Mesendoderm (in vitro differentiated cells): ENCODE results near the gene DBH.
"Not testable (repeated sequence)": the region's sequence is repeated elsewhere in the genome, so short reads cannot be mapped to it uniquely, and the experiment has no call there.

Experiments used
- DNase-seq: peaks from one replicate; pipeline ENCODE4 v3.0.0; 2013
- H2AK5ac ChIP-seq: 2 replicates; pipeline ENCODE4 v1.6.1; 2013; ENCODE audit warnings: low read length, inconsistent platforms
- H2BK120ac ChIP-seq: 2 replicates; pipeline ENCODE4 v1.6.1; 2013; ENCODE audit warnings: low read depth, mild to moderate bottlenecking, low read length, moderate library complexity, mixed read lengths
- H2BK15ac ChIP-seq: replicated peaks from 2 replicates; pipeline ENCODE4 v1.6.1; 2013; ENCODE audit warnings: low read depth, mild to moderate bottlenecking, moderate library complexity
- H2BK5ac ChIP-seq: 2 replicates; pipeline ENCODE4 v1.6.1; 2013; ENCODE audit warnings: low read length, inconsistent platforms
- H3K18ac ChIP-seq: 2 replicates; pipeline ENCODE4 v1.6.1; 2013; ENCODE audit warnings: mild to moderate bottlenecking, low read length, mixed read lengths
- H3K23ac ChIP-seq: one replicate; pipeline ENCODE4 v1.6.1; 2013; ENCODE audit warnings: low read length
- H3K27ac ChIP-seq: 2 replicates; pipeline ENCODE4 v1.5.1; 2013; ENCODE audit warnings: low read depth, mild to moderate bottlenecking, inconsistent platforms, low read length, moderate library complexity
- H3K27me3 ChIP-seq: 2 replicates; pipeline ENCODE4 v1.6.1; 2013; ENCODE audit warnings: low read length, control low read depth, mild to moderate bottlenecking, inconsistent platforms; ENCODE audit not compliant: insufficient read depth, poor library complexity
- H3K36me3 ChIP-seq: 2 replicates; pipeline ENCODE4 v1.6.1; 2013; ENCODE audit warnings: low read length, inconsistent platforms; ENCODE audit not compliant: control insufficient read depth, insufficient read depth
- H3K4ac ChIP-seq: one replicate; pipeline ENCODE4 v1.6.1; 2013; ENCODE audit warnings: low read depth, mild to moderate bottlenecking, low read length, moderate library complexity
- H3K4me1 ChIP-seq: 2 replicates; pipeline ENCODE4 v1.6.1; 2013; ENCODE audit warnings: low read depth, low read length, inconsistent platforms; ENCODE audit not compliant: control insufficient read depth
- H3K4me2 ChIP-seq: 2 replicates; pipeline ENCODE4 v1.6.1; 2013; ENCODE audit warnings: low read length
- H3K4me3 ChIP-seq: 2 replicates; pipeline ENCODE4 v1.5.1; 2013; ENCODE audit warnings: mild to moderate bottlenecking, low read length
- H3K56ac ChIP-seq: one replicate; pipeline ENCODE4 v1.6.1; 2013; ENCODE audit warnings: low read length
- H3K79me1 ChIP-seq: 2 replicates; pipeline ENCODE4 v1.6.1; 2013; ENCODE audit warnings: low read length, inconsistent platforms
- H3K79me2 ChIP-seq: 2 replicates; pipeline ENCODE4 v1.6.1; 2013; ENCODE audit warnings: mild to moderate bottlenecking, low read length; ENCODE audit not compliant: control insufficient read depth, insufficient read depth
- H3K9ac ChIP-seq: 2 replicates; pipeline ENCODE4 v1.6.1; 2013; ENCODE audit warnings: low read length, inconsistent platforms
- H4K5ac ChIP-seq: one replicate; pipeline ENCODE4 v1.6.1; 2013; ENCODE audit warnings: low read length
- H4K8ac ChIP-seq: one replicate; pipeline ENCODE4 v1.6.1; 2013; ENCODE audit warnings: low read depth, mild to moderate bottlenecking, control low read depth, low read length, moderate library complexity
- WGBS: extraction: QIAGEN DNeasy Blood & Tissue Kit; methylation state at CpG from one replicate; pipeline ENCODE4 v1.1.7; 2013; ENCODE audit warnings: low lambda C conversion rate, missing lambda C conversion rate; ENCODE audit not compliant: insufficient coverage; ENCODE audit errors: extremely low coverage; 5-methylcytosine and 5-hydroxymethylcytosine counted together

DBH gene

GRCh38 chr9:133673258-133673655 lies 37.1 kb downstream of the DBH start:
- Histone ChIP-seq H3K79me1 (no peaks in the 10 kb centered on the region), H4K8ac (no peak overlapping the region), H2BK15ac (no peak overlapping the region), H3K27me3 (no peaks in the 10 kb centered on the region), H3K27ac (no peak overlapping the region), H2BK5ac (no peak overlapping the region), H3K4me1 (no peaks in the 10 kb centered on the region), H3K56ac (no peak overlapping the region), H3K9ac (no peak overlapping the region), H3K4ac (no peak overlapping the region), H3K23ac (no peak overlapping the region), H3K79me2 (no peaks in the 10 kb centered on the region), H2AK5ac (no peak overlapping the region), H3K18ac (no peak overlapping the region), H2BK120ac (no peak overlapping the region), H3K36me3 (no peaks in the 10 kb centered on the region), H3K4me3 (no peak overlapping the region), H3K4me2 (no peak overlapping the region), H4K5ac (no peak overlapping the region)
- WGBS: no CpG with 5 or more reads among the region's 9 CpGs
- DNase-seq: no peak

GRCh38 chr9:133674091-133674490 lies 37.9 kb downstream of the DBH start:
- no peak overlapping the region for H3K56ac ChIP-seq
- H3K18ac ChIP-seq: no peak overlapping the region
- H3K36me3 ChIP-seq: no peaks in the 10 kb centered on the region
- no peak overlapping the region for H3K9ac ChIP-seq
- no peak overlapping the region for H3K4ac ChIP-seq
- H2BK15ac ChIP-seq: no peak overlapping the region
- no peaks in the 10 kb centered on the region for H3K27me3 ChIP-seq
- H3K4me1 ChIP-seq: no peaks in the 10 kb centered on the region
- H3K79me2 ChIP-seq: no peaks in the 10 kb centered on the region
- H3K23ac ChIP-seq: no peak overlapping the region
- no peak overlapping the region for H4K8ac ChIP-seq
- H3K4me2 ChIP-seq: no peak overlapping the region
- no peak overlapping the region for H2AK5ac ChIP-seq
- no peak overlapping the region for H3K27ac ChIP-seq
- no CpG with 5 or more reads among the region's 14 CpGs for WGBS
- no peak overlapping the region for H2BK120ac ChIP-seq
- H3K79me1 ChIP-seq: no peaks in the 10 kb centered on the region
- H4K5ac ChIP-seq: no peak overlapping the region
- no peak overlapping the region for H3K4me3 ChIP-seq
- no peak overlapping the region for H2BK5ac ChIP-seq
- DNase-seq: no peak

GRCh38 chr9:133675796-133676195 lies 39.6 kb downstream of the DBH start:
- WGBS: no CpG with 5 or more reads among the region's 3 CpGs
- not testable (repeated sequence) for H2AK5ac ChIP-seq, H4K8ac ChIP-seq, H3K4ac ChIP-seq, H3K4me3 ChIP-seq, H3K9ac ChIP-seq, H3K4me2 ChIP-seq, H3K23ac ChIP-seq, H3K4me1 ChIP-seq, H3K79me2 ChIP-seq, H3K18ac ChIP-seq, H3K27me3 ChIP-seq, H3K56ac ChIP-seq, H4K5ac ChIP-seq, H3K36me3 ChIP-seq, H3K79me1 ChIP-seq, DNase-seq, H2BK15ac ChIP-seq, H2BK120ac ChIP-seq, H2BK5ac ChIP-seq, H3K27ac ChIP-seq

GRCh38 chr9:133676450-133676849 lies 40.3 kb downstream of the DBH start:
- Histone ChIP-seq H3K4me1 (no peaks in the 10 kb centered on the region), H4K8ac (no peak overlapping the region), H2BK15ac (no peak overlapping the region), H3K27me3 (no peaks in the 10 kb centered on the region), H3K79me1 (no peaks in the 10 kb centered on the region), H2AK5ac (no peak overlapping the region), H2BK5ac (no peak overlapping the region), H3K36me3 (no peaks in the 10 kb centered on the region), H3K79me2 (no peaks in the 10 kb centered on the region), H3K56ac (no peak overlapping the region), H2BK120ac (no peak overlapping the region), H3K27ac (no peak overlapping the region), H3K4ac (no peak overlapping the region), H3K4me3 (no peak overlapping the region), H3K9ac (no peak overlapping the region), H3K23ac (no peak overlapping the region), H3K4me2 (no peak overlapping the region), H4K5ac (no peak overlapping the region), H3K18ac (no peak overlapping the region)
- peak; percentile 42 for DNase-seq
- no CpG with 5 or more reads among the region's 10 CpGs for WGBS

- Histone ChIP-seq H3K9ac (no peak overlapping the region), H4K5ac (no peak overlapping the region), H3K56ac (no peak overlapping the region), H3K79me2 (no peaks in the 10 kb centered on the region), H2BK120ac (no peak overlapping the region), H2BK15ac (no peak overlapping the region), H4K8ac (no peak overlapping the region), H3K27me3 (no peaks in the 10 kb centered on the region), H3K27ac (no peak overlapping the region), H3K4ac (no peak overlapping the region), H2AK5ac (no peak overlapping the region), H3K4me1 (no peaks in the 10 kb centered on the region), H3K79me1 (no peaks in the 10 kb centered on the region), H3K23ac (no peak overlapping the region), H3K36me3 (no peaks in the 10 kb centered on the region), H2BK5ac (no peak overlapping the region), H3K4me3 (no peak overlapping the region), H3K18ac (no peak overlapping the region), H3K4me2 (no peak overlapping the region)
- DNase-seq: no peak
- no CpG with 5 or more reads among the region's 17 CpGs for WGBS
Measured at GRCh38 chr9:133677126-133678010, 41.2 kb downstream of the DBH start.

GRCh38 chr9:133679056-133679455 lies 42.9 kb downstream of the DBH start:
- no peak overlapping the region for H3K18ac ChIP-seq
- no peak for DNase-seq
- H3K79me2 ChIP-seq: no peaks in the 10 kb centered on the region
- H2BK15ac ChIP-seq: no peak overlapping the region
- H3K23ac ChIP-seq: no peak overlapping the region
- no peaks in the 10 kb centered on the region for H3K27me3 ChIP-seq
- no peak overlapping the region for H2AK5ac ChIP-seq
- H3K56ac ChIP-seq: no peak overlapping the region
- no peak overlapping the region for H2BK5ac ChIP-seq
- no peak overlapping the region for H3K27ac ChIP-seq
- no peaks in the 10 kb centered on the region for H3K4me1 ChIP-seq
- no peak overlapping the region for H4K5ac ChIP-seq
- no peaks in the 10 kb centered on the region for H3K36me3 ChIP-seq
- H3K9ac ChIP-seq: no peak overlapping the region
- no peak overlapping the region for H3K4ac ChIP-seq
- H4K8ac ChIP-seq: no peak overlapping the region
- no CpG with 5 or more reads among the region's 15 CpGs for WGBS
- H3K79me1 ChIP-seq: no peaks in the 10 kb centered on the region
- no peak overlapping the region for H2BK120ac ChIP-seq
- H3K4me2 ChIP-seq: no peak overlapping the region
- no peak overlapping the region for H3K4me3 ChIP-seq
